HG03175 (cell line): ENCODE results near the gene TIAL1.
"Not testable (repeated sequence)": the region's sequence is repeated elsewhere in the genome, so short reads cannot be mapped to it uniquely, and the experiment has no call there.

Experiments
- ATAC-seq: cut with Tn5 transposase; IDR thresholded peaks from one replicate; pipeline ENCODE4 v1.9.1; 2021; ENCODE audit warnings: mild to moderate bottlenecking, moderate library complexity; ENCODE audit not compliant: unreplicated experiment

TIAL1 gene, protein sequence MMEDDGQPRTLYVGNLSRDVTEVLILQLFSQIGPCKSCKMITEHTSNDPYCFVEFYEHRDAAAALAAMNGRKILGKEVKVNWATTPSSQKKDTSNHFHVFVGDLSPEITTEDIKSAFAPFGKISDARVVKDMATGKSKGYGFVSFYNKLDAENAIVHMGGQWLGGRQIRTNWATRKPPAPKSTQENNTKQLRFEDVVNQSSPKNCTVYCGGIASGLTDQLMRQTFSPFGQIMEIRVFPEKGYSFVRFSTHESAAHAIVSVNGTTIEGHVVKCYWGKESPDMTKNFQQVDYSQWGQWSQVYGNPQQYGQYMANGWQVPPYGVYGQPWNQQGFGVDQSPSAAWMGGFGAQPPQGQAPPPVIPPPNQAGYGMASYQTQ

GRCh38 chr10:119596537-119597404 is at the start of gene TIAL1:
TIAL1 (minus strand) TSS chr10:119596964; CDS start chr10:119596465, 499 bp downstream.
- peak; percentile 81 for ATAC-seq

DNA sequence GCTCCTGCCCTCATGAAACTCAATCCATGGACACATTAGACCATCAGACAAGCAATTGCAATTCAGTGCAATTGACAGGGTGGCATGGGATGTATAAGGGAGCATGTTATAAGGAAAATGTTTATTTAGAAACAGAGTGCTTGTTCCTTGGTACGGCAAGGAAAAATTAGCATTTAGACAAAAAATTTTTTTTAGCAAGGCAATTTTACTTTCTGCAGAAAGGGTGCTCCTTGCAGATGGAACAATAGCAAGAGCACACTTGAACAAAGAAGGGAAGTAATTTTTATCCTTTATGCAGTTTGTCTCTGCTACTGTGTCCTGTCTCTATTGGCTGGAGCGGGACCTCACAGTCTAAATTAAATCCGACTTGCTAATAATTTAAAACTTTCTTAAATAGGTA is 48.2 kb upstream of the TIAL1 start:
- no peak for ATAC-seq

- ATAC-seq = no peak
Measured at GRCh38 chr10:119644205-119644814, 47.5 kb upstream of the TIAL1 start.

DNA sequence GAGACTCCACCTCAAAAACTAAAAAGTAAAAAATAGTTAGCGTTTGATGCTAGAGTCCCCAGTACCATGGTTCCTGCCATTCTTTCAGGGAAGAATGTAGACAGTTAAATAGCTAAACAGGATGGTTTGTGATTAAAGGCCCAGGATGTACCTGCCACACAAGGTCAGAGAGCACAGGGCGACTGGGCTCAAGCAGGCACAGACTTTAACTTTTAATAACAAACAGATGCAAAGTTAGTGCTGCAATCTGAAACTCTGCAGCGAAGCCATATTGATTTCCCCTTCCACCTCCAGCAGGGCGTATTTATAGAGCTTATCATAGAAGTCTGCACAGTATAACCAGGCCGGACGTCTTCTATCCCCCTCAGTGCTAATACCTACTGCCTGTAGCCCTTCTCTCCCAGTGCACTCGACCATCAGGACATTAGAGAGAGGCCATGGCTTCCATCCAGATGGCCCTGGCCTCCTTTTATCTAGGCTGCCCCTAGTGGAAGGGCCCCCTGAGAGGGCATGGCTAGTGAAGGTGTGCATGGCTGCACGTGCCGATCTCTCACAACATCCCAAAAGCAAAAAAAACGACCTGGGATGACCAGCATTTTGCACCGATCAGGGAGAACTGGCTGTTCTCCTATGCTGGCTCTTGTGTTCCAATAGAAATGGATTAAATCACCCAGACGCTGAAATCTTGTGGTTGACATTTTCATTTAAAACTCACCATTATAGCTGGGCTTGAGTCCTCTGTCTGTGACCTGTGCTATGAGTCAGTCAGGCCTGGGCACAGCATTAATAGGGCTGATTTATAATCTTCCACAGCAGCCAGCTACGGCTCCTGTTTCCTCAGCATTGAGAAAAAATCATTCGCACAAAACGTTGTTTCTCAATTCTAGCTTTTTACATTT is 46.8 kb upstream of the TIAL1 start:
- ATAC-seq = no peak

GRCh38 chr10:119642556-119643111 is 45.9 kb upstream of the TIAL1 start:
- ATAC-seq = no peak

GRCh38 chr10:119640875-119641526 is 44.2 kb upstream of the TIAL1 start:
- no peak for ATAC-seq

GRCh38 chr10:119640384-119640783 is 43.6 kb upstream of the TIAL1 start:
- no peak for ATAC-seq

DNA sequence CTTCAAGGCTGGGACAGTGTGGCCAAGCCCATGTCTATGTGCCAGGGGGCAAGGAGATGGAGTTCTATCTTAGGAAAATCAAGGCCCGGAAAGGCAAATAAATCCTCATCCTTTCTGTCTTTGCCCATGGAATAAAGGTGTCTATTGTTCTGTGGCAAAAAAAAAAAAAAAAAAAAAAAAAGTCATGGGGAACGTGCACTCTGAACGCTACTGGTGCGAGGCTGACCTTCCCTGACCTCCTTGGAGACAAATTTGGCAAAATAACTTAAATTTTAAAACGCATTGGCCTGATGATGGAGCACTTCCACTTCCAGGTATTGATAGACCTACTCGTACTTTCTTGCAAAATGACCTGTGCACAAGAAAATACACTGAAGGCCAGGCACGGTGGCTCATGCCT is 42.2 kb upstream of the TIAL1 start:
- ATAC-seq = no peak

GRCh38 chr10:119637631-119638030 is 40.9 kb upstream of the TIAL1 start:
- ATAC-seq = no peak

DNA sequence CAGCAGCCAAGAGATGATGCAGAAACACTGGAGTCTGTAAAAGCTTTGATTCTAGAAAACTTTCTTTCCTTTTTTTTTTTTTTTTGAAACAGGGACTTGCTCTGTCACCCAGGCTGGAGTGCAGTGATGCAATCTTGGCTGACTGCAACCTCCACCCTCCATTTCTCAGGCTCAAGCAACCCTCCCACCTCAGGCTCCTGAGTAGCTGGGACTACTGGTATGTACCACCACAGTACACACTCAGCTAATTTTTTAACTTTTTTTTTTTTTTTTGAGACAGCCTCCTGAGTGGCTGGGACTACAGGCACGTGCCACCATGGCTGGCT is 37.4 kb upstream of the TIAL1 start:
- no peak for ATAC-seq

DNA sequence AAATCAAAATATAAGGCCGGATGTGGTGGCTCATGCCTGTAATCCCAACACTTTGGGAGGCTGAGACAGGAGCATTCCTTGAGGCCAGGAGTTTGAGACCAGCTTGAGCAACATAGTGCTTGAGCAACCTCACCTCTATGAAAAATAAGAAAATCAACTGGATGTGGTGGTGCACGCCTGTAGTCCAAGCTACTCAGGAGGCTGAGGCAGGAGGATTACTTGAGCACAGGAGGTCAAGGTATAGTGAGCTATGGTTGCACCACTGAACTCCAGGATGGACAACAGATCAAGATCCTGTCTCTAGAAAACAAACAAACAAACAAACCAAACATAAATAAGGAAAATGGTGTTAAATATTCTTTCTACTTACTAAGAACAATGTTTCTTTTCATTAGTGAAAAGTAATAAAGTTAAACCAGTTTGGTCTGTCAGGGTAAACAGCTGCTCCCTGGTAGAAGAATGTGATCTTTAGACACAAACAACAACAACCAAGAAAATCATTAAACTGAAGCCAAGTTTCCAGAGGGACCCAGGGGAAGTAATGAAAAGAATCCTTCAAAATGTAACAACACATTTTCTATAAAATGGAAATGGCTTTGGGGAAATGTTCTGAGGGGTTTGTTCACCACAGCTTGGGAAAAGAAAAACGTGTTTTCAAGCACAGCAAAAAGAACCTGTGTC is 36.9 kb upstream of the TIAL1 start:
- no peak for ATAC-seq

GRCh38 chr10:119630300-119630699 is 33.5 kb upstream of the TIAL1 start:
- no peak for ATAC-seq

DNA sequence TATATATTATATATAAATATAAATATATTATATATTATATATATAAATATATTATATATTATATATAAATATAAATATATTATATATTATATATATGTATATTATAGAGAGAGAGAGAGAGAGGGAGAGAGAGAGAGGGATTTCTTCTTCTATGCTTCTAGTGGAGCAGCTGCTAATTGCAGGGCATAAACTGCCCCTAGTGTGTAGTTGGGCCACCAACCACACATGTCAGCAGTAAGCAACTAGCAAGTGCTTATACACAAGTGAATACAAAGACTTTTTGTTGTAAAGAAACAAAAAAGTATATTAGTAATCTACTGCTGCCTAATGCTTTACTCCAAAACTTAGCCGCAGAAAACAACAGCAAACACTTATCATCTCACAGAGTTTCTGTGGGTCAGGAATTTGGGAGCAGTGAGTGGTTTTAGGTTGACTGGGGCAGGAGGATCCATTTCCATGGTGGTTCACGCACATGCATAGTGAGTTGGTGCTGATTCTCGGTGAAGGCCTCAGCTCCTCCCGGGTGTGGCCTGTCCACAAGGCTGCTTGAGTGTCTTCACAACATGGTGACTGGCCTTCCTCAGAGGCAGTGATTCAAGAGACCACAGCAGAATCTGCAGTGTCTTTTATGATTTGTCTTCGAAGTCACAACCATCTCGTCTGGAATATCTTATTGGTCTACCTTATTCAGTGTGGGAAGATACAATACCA is 29.0 kb upstream of the TIAL1 start:
- no peak for ATAC-seq

GRCh38 chr10:119621078-119621384 is 24.3 kb upstream of the TIAL1 start:
- no peak for ATAC-seq

GRCh38 chr10:119620241-119621077 is 23.7 kb upstream of the TIAL1 start:
- no peak for ATAC-seq

- not testable (repeated sequence) for ATAC-seq
Measured at GRCh38 chr10:119619811-119620210, 23.0 kb upstream of the TIAL1 start.

DNA sequence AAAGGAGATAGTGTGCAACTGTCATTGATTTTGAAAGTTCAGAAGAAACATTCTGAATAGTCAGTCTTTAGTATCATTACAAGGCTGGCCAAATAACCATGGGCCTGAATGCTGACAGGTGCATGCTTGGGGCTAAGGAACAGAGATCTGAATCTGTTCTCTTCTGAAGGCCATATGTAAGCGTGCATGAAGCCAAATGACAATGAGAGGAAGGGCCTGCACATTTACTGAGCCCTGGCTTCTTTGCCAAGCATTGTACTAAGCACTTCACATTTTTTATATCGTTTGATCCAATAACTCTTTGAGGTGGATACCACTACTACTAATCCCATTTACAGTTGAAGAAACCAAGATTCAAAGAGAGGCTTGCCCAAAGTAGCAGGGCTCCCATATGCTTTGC is 22.5 kb upstream of the TIAL1 start:
- ATAC-seq = no peak
